ENCODE measurements around the gene SSU72.
A peak's percentile ranks its signal among the peaks of the same experiment; 100 is the strongest.
"Not testable (repeated sequence)": the region's sequence is repeated elsewhere in the genome, so short reads cannot be mapped to it uniquely, and the experiment has no call there.

Gene SSU72

GRCh38 chr1:1519805-1520505 is 54.7 kb downstream of the SSU72 start:
- H3K9ac ChIP-seq (ENCODE audit: low read depth, low read length); H3K4me1 ChIP-seq (ENCODE audit: control insufficient read depth, insufficient read depth, low read length); H3K4me3 ChIP-seq (ENCODE audit: low read depth, low read length); H3K27me3 ChIP-seq (ENCODE audit: control insufficient read depth, insufficient read depth, low read length); H3K9me3 ChIP-seq (ENCODE audit: control insufficient read depth, insufficient read depth, low read length); H3K27ac ChIP-seq (ENCODE audit: low read depth, low read length): not testable (repeated sequence)
- peaks cover 40% of the 10 kb centered on the region for H3K36me3 ChIP-seq (ENCODE audit: control insufficient read depth, insufficient read depth, low read length)

GRCh38 chr1:1518621-1519007 is 56.0 kb downstream of the SSU72 start:
- peaks cover 38% of the 10 kb centered on the region for H3K36me3 ChIP-seq (ENCODE audit: control insufficient read depth, insufficient read depth, low read length)
- not testable (repeated sequence) for H3K9me3 ChIP-seq (ENCODE audit: control insufficient read depth, insufficient read depth, low read length); H3K27me3 ChIP-seq (ENCODE audit: control insufficient read depth, insufficient read depth, low read length); H3K9ac ChIP-seq (ENCODE audit: low read depth, low read length); H3K27ac ChIP-seq (ENCODE audit: low read depth, low read length); H3K4me3 ChIP-seq (ENCODE audit: low read depth, low read length); H3K4me1 ChIP-seq (ENCODE audit: control insufficient read depth, insufficient read depth, low read length)

GRCh38 chr1:1517973-1518620 is 56.6 kb downstream of the SSU72 start:
- no peak overlapping the region for H3K27ac ChIP-seq (ENCODE audit: low read depth, low read length)
- H3K4me1 ChIP-seq (ENCODE audit: control insufficient read depth, insufficient read depth, low read length): no peaks in the 10 kb centered on the region
- H3K27me3 ChIP-seq (ENCODE audit: control insufficient read depth, insufficient read depth, low read length): no peaks in the 10 kb centered on the region
- no peaks in the 10 kb centered on the region for H3K9me3 ChIP-seq (ENCODE audit: control insufficient read depth, insufficient read depth, low read length)
- no peak overlapping the region for H3K9ac ChIP-seq (ENCODE audit: low read depth, low read length)
- peaks cover 38% of the 10 kb centered on the region for H3K36me3 ChIP-seq (ENCODE audit: control insufficient read depth, insufficient read depth, low read length)
- no peak overlapping the region for H3K4me3 ChIP-seq (ENCODE audit: low read depth, low read length)

GRCh38 chr1:1516923-1517322 is 57.7 kb downstream of the SSU72 start:
- H3K27ac ChIP-seq (ENCODE audit: low read depth, low read length); H3K4me3 ChIP-seq (ENCODE audit: low read depth, low read length); H3K4me1 ChIP-seq (ENCODE audit: control insufficient read depth, insufficient read depth, low read length); H3K27me3 ChIP-seq (ENCODE audit: control insufficient read depth, insufficient read depth, low read length); H3K9me3 ChIP-seq (ENCODE audit: control insufficient read depth, insufficient read depth, low read length); H3K9ac ChIP-seq (ENCODE audit: low read depth, low read length): not testable (repeated sequence)
- H3K36me3 ChIP-seq (ENCODE audit: control insufficient read depth, insufficient read depth, low read length): peaks cover 36% of the 10 kb centered on the region

GRCh38 chr1:1514376-1514775 is 60.3 kb downstream of the SSU72 start:
- H3K4me3 ChIP-seq (ENCODE audit: low read depth, low read length); H3K4me1 ChIP-seq (ENCODE audit: control insufficient read depth, insufficient read depth, low read length); H3K9me3 ChIP-seq (ENCODE audit: control insufficient read depth, insufficient read depth, low read length); H3K27ac ChIP-seq (ENCODE audit: low read depth, low read length); H3K27me3 ChIP-seq (ENCODE audit: control insufficient read depth, insufficient read depth, low read length); H3K9ac ChIP-seq (ENCODE audit: low read depth, low read length): not testable (repeated sequence)
- H3K36me3 ChIP-seq (ENCODE audit: control insufficient read depth, insufficient read depth, low read length): peaks cover 20% of the 10 kb centered on the region

GRCh38 chr1:1513675-1514074 is 61.0 kb downstream of the SSU72 start:
- peaks cover 20% of the 10 kb centered on the region for H3K36me3 ChIP-seq (ENCODE audit: control insufficient read depth, insufficient read depth, low read length)
- not testable (repeated sequence) for H3K9me3 ChIP-seq (ENCODE audit: control insufficient read depth, insufficient read depth, low read length); H3K9ac ChIP-seq (ENCODE audit: low read depth, low read length); H3K27me3 ChIP-seq (ENCODE audit: control insufficient read depth, insufficient read depth, low read length); H3K4me3 ChIP-seq (ENCODE audit: low read depth, low read length); H3K27ac ChIP-seq (ENCODE audit: low read depth, low read length); H3K4me1 ChIP-seq (ENCODE audit: control insufficient read depth, insufficient read depth, low read length)

- peak overlapping the region; percentile 88 for H3K4me3 ChIP-seq (ENCODE audit: low read depth, low read length)
- H3K27me3 ChIP-seq (ENCODE audit: control insufficient read depth, insufficient read depth, low read length); H3K9ac ChIP-seq (ENCODE audit: low read depth, low read length); H3K4me1 ChIP-seq (ENCODE audit: control insufficient read depth, insufficient read depth, low read length); H3K27ac ChIP-seq (ENCODE audit: low read depth, low read length); H3K9me3 ChIP-seq (ENCODE audit: control insufficient read depth, insufficient read depth, low read length): not testable (repeated sequence)
- H3K36me3 ChIP-seq (ENCODE audit: control insufficient read depth, insufficient read depth, low read length): peaks cover 13% of the 10 kb centered on the region
Measured at GRCh38 chr1:1512425-1512824, 62.2 kb downstream of the SSU72 start.

GRCh38 chr1:1511533-1512285 is 63.0 kb downstream of the SSU72 start, which contains the start of gene ATAD3A:
Gene ATAD3A, plus strand, starts transcription at chr1:1512162. Its CDS starts 107 bp downstream, at chr1:1512269.
- no peaks in the 10 kb centered on the region for H3K27me3 ChIP-seq (ENCODE audit: control insufficient read depth, insufficient read depth, low read length)
- peak within 1 kb of the TSS; percentile 88 for H3K4me3 ChIP-seq (ENCODE audit: low read depth, low read length)
- H3K36me3 ChIP-seq (ENCODE audit: control insufficient read depth, insufficient read depth, low read length): peaks cover 10% of the 10 kb centered on the region
- no peaks in the 10 kb centered on the region for H3K4me1 ChIP-seq (ENCODE audit: control insufficient read depth, insufficient read depth, low read length)
- H3K27ac ChIP-seq (ENCODE audit: low read depth, low read length): peak within 1 kb of the TSS; percentile 94
- H3K9ac ChIP-seq (ENCODE audit: low read depth, low read length): peak within 1 kb of the TSS; percentile 90
- H3K9me3 ChIP-seq (ENCODE audit: control insufficient read depth, insufficient read depth, low read length): no peaks in the 10 kb centered on the region

GRCh38 chr1:1510912-1511532 is 63.6 kb downstream of the SSU72 start:
- H3K27ac ChIP-seq (ENCODE audit: low read depth, low read length): peak overlapping the region; percentile 94
- H3K4me1 ChIP-seq (ENCODE audit: control insufficient read depth, insufficient read depth, low read length): no peaks in the 10 kb centered on the region
- H3K9ac ChIP-seq (ENCODE audit: low read depth, low read length): peak overlapping the region; percentile 90
- H3K4me3 ChIP-seq (ENCODE audit: low read depth, low read length): peak overlapping the region; percentile 88
- peaks cover 5% of the 10 kb centered on the region; the same call in 1 of the 2 replicates for H3K36me3 ChIP-seq (ENCODE audit: control insufficient read depth, insufficient read depth, low read length)
- H3K27me3 ChIP-seq (ENCODE audit: control insufficient read depth, insufficient read depth, low read length): no peaks in the 10 kb centered on the region
- no peaks in the 10 kb centered on the region for H3K9me3 ChIP-seq (ENCODE audit: control insufficient read depth, insufficient read depth, low read length)

GRCh38 chr1:1509465-1509850 is 65.2 kb downstream of the SSU72 start:
- H3K36me3 ChIP-seq (ENCODE audit: control insufficient read depth, insufficient read depth, low read length); H3K27ac ChIP-seq (ENCODE audit: low read depth, low read length); H3K9ac ChIP-seq (ENCODE audit: low read depth, low read length); H3K27me3 ChIP-seq (ENCODE audit: control insufficient read depth, insufficient read depth, low read length); H3K4me1 ChIP-seq (ENCODE audit: control insufficient read depth, insufficient read depth, low read length); H3K9me3 ChIP-seq (ENCODE audit: control insufficient read depth, insufficient read depth, low read length); H3K4me3 ChIP-seq (ENCODE audit: low read depth, low read length): not testable (repeated sequence)
